HG03378 (cell line): ENCODE results near the gene GNG2.
A peak's percentile ranks its signal among the peaks of the same experiment; 100 is the strongest.

Experiments
- ATAC-seq: cut with Tn5 transposase; IDR thresholded peaks from one replicate; pipeline ENCODE4 v1.9.1; 2021; ENCODE audit warnings: mild to moderate bottlenecking, moderate library complexity; ENCODE audit not compliant: unreplicated experiment

Gene GNG2

GRCh38 chr14:51989293-51990234, 129.2 kb downstream of the GNG2 start, which contains the start of gene RTRAF:
Gene RTRAF (plus strand): TSS chr14:51989546. CDS start chr14:51989640, 94 bp downstream.
- ATAC-seq: peak; percentile 90

- no peak for ATAC-seq
Observed at GRCh38 chr14:51990488-51990887, 130.1 kb downstream of the GNG2 start.

GRCh38 chr14:51993285-51993920, 133.0 kb downstream of the GNG2 start:
- no peak for ATAC-seq

GRCh38 chr14:51996148-51996746, 135.8 kb downstream of the GNG2 start:
- no peak for ATAC-seq

GRCh38 chr14:51998348-51998747, 137.9 kb downstream of the GNG2 start:
- ATAC-seq: no peak

GRCh38 chr14:51999084-51999483, 138.7 kb downstream of the GNG2 start:
- ATAC-seq: no peak

GRCh38 chr14:52000019-52000582, 139.7 kb downstream of the GNG2 start:
- no peak for ATAC-seq

GRCh38 chr14:52000696-52001095, 140.3 kb downstream of the GNG2 start:
- no peak for ATAC-seq

- no peak for ATAC-seq
Observed at GRCh38 chr14:52002542-52002941, 142.1 kb downstream of the GNG2 start.

GRCh38 chr14:52003324-52003723, 142.9 kb downstream of the GNG2 start:
- no peak for ATAC-seq

- no peak for ATAC-seq
Observed at GRCh38 chr14:52005625-52006024, 145.2 kb downstream of the GNG2 start.

- no peak for ATAC-seq
Observed at GRCh38 chr14:52006361-52006760, 145.9 kb downstream of the GNG2 start.

- no peak for ATAC-seq
Observed at GRCh38 chr14:52007211-52007610, 146.8 kb downstream of the GNG2 start.

GRCh38 chr14:52007637-52008036, 147.2 kb downstream of the GNG2 start:
- ATAC-seq: no peak

- ATAC-seq: no peak
Observed at GRCh38 chr14:52008136-52008535, 147.7 kb downstream of the GNG2 start.

GRCh38 chr14:52010173-52010693, 149.8 kb downstream of the GNG2 start:
- no peak for ATAC-seq

GRCh38 chr14:52011523-52011922, 151.1 kb downstream of the GNG2 start:
- ATAC-seq: no peak

GRCh38 chr14:52012635-52013034, 152.2 kb downstream of the GNG2 start:
- no peak for ATAC-seq

GRCh38 chr14:52013984-52014600, 153.7 kb downstream of the GNG2 start:
- no peak for ATAC-seq

GRCh38 chr14:52014601-52015267, 154.3 kb downstream of the GNG2 start:
- ATAC-seq: no peak
